SK-N-MC (cell line): ENCODE data around the gene ZCWPW2.

Experiments used
- EZH2 ChIP-seq: fragments of 200-600 bp; sonication (generic); IDR thresholded peaks from one replicate; pipeline ENCODE4 v1.6.1; 2017; ENCODE audit warnings: antibody characterized with exemption
- FOXP2 ChIP-seq: optimal IDR thresholded peaks from 2 replicates; pipeline ENCODE3; 2011; ENCODE audit warnings: mild to moderate bottlenecking, moderate library complexity; ENCODE audit not compliant: insufficient read depth; ENCODE audit errors: extremely low read length, control extremely low read depth
- POLR2AphosphoS5 ChIP-seq: IDR thresholded peaks from 2 replicates; pipeline ENCODE4 v1.6.1; 2012; ENCODE audit warnings: mild to moderate bottlenecking, low read depth, low read length, borderline replicate concordance

DNA sequence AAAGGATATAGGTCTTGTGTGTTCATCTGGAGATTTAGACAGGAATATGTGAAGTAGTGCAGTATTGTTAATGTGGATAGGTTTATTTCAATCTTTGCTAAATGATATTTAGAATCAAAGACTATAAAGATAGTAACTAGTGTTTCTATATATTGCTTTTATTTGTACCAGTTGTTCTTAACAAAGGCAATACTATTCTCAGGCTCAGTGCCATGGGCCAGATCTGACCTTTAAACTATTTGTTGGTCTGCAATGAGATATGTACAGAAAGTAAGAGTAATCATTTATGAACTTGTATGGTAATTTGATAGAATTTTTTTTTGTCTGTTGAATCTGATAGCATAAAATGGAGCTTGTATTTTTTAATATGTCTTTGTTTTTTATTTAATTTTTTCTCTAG is 146.8 kb downstream of the ZCWPW2 start:
- no peak for TF ChIP-seq EZH2
- no peak for TF ChIP-seq POLR2AphosphoS5
- no peak for TF ChIP-seq FOXP2
